ENCODE data around the gene MAPK4. TPM values are rescaled to one million over a fixed set of nuclear protein-coding genes. Genes with fewer than 3 reads are reported as not detected.

MAPK4 gene
- polyA plus RNA-seq, 4 donors, result 0.22 to 0.92 (median 0.76) TPM

GRCh38 chr18:50644807-50645206, 84.9 kb downstream of the MAPK4 start:
- WGBS, 3 donors, result 74 to 86% (median 85%) methylated on average over 10 of the region's 10 CpGs
- Histone ChIP-seq H3K4me3 (ENCODE audit: low read depth in 1 of 3, low read length in 3 of 3) (no peak overlapping the region), H3K36me3 (ENCODE audit: control insufficient read depth in 3 of 3, insufficient read depth in 2 of 3, low read depth in 1 of 3, low read length in 3 of 3) (no peaks in the 10 kb centered on the region), H3K9me3 (ENCODE audit: control insufficient read depth in 2 of 2, insufficient read depth in 1 of 2, low read depth in 1 of 2, low read length in 1 of 2) (no peaks in the 10 kb centered on the region), H3K4me1 (ENCODE audit: control insufficient read depth in 3 of 3, insufficient read depth in 2 of 3, low read depth in 1 of 3, low read length in 2 of 3) (no peaks in the 10 kb centered on the region), H3K27ac (ENCODE audit: low read depth in 1 of 3, low read length in 2 of 3) (no peak overlapping the region), H3K27me3 (ENCODE audit: control insufficient read depth in 3 of 3, insufficient read depth in 3 of 3, low read length in 3 of 3) (no peaks in the 10 kb centered on the region)
- FAIRE-seq (no peak), DNase-seq (peak in 1 of 2 donors; percentile 26)

- H3K9me3 ChIP-seq (ENCODE audit: control insufficient read depth in 2 of 2, insufficient read depth in 1 of 2, low read depth in 1 of 2, low read length in 1 of 2), result no peaks in the 10 kb centered on the region
- no peaks in the 10 kb centered on the region for H3K36me3 ChIP-seq (ENCODE audit: control insufficient read depth in 3 of 3, insufficient read depth in 2 of 3, low read depth in 1 of 3, low read length in 3 of 3)
- no peak overlapping the region for H3K27ac ChIP-seq (ENCODE audit: low read depth in 1 of 3, low read length in 2 of 3)
- no peak for FAIRE-seq
- no peaks in the 10 kb centered on the region for H3K27me3 ChIP-seq (ENCODE audit: control insufficient read depth in 3 of 3, insufficient read depth in 3 of 3, low read length in 3 of 3)
- 77 to 93% (median 86%) methylated on average over 7 of the region's 7 CpGs for WGBS, 3 donors
- H3K4me3 ChIP-seq (ENCODE audit: low read depth in 1 of 3, low read length in 3 of 3), result no peak overlapping the region
- DNase-seq, result no peak
- H3K4me1 ChIP-seq (ENCODE audit: control insufficient read depth in 3 of 3, insufficient read depth in 2 of 3, low read depth in 1 of 3, low read length in 2 of 3), result no peaks in the 10 kb centered on the region
Measured at GRCh38 chr18:50647237-50647636, 87.3 kb downstream of the MAPK4 start.

GRCh38 chr18:50647792-50648191, 87.9 kb downstream of the MAPK4 start:
- Histone ChIP-seq H3K4me3 (ENCODE audit: low read depth in 1 of 3, low read length in 3 of 3) (no peak overlapping the region), H3K27ac (ENCODE audit: low read depth in 1 of 3, low read length in 2 of 3) (no peak overlapping the region), H3K27me3 (ENCODE audit: control insufficient read depth in 3 of 3, insufficient read depth in 3 of 3, low read length in 3 of 3) (no peaks in the 10 kb centered on the region), H3K4me1 (ENCODE audit: control insufficient read depth in 3 of 3, insufficient read depth in 2 of 3, low read depth in 1 of 3, low read length in 2 of 3) (no peaks in the 10 kb centered on the region), H3K36me3 (ENCODE audit: control insufficient read depth in 3 of 3, insufficient read depth in 2 of 3, low read depth in 1 of 3, low read length in 3 of 3) (no peaks in the 10 kb centered on the region), H3K9me3 (ENCODE audit: control insufficient read depth in 2 of 2, insufficient read depth in 1 of 2, low read depth in 1 of 2, low read length in 1 of 2) (no peaks in the 10 kb centered on the region)
- FAIRE-seq (no peak), DNase-seq (no peak)

GRCh38 chr18:50649821-50650220, 89.9 kb downstream of the MAPK4 start:
- FAIRE-seq (no peak), DNase-seq (no peak)
- peaks cover 0 to 11% (median 0%) of the 10 kb centered on the region in 3 donors for H3K4me1 ChIP-seq (ENCODE audit: control insufficient read depth in 3 of 3, insufficient read depth in 2 of 3, low read depth in 1 of 3, low read length in 2 of 3)
- H3K27me3 ChIP-seq (ENCODE audit: control insufficient read depth in 3 of 3, insufficient read depth in 3 of 3, low read length in 3 of 3), result no peaks in the 10 kb centered on the region
- WGBS, 3 donors, result 83 to 91% (median 91%) methylated on average over 4 of the region's 4 CpGs
- H3K4me3 ChIP-seq (ENCODE audit: low read depth in 1 of 3, low read length in 3 of 3), result no peak overlapping the region
- no peaks in the 10 kb centered on the region for H3K9me3 ChIP-seq (ENCODE audit: control insufficient read depth in 2 of 2, insufficient read depth in 1 of 2, low read depth in 1 of 2, low read length in 1 of 2)
- H3K36me3 ChIP-seq (ENCODE audit: control insufficient read depth in 3 of 3, insufficient read depth in 2 of 3, low read depth in 1 of 3, low read length in 3 of 3), result no peaks in the 10 kb centered on the region
- H3K27ac ChIP-seq (ENCODE audit: low read depth in 1 of 3, low read length in 2 of 3), result no peak overlapping the region

- 87 to 89% (median 89%) methylated on average over 7 of the region's 7 CpGs for WGBS, 3 donors
- no peak overlapping the region for H3K27ac ChIP-seq (ENCODE audit: low read depth in 1 of 3, low read length in 2 of 3)
- H3K9me3 ChIP-seq (ENCODE audit: control insufficient read depth in 2 of 2, insufficient read depth in 1 of 2, low read depth in 1 of 2, low read length in 1 of 2), result no peaks in the 10 kb centered on the region
- H3K27me3 ChIP-seq (ENCODE audit: control insufficient read depth in 3 of 3, insufficient read depth in 3 of 3, low read length in 3 of 3), result no peaks in the 10 kb centered on the region
- no peak for DNase-seq
- H3K4me1 ChIP-seq (ENCODE audit: control insufficient read depth in 3 of 3, insufficient read depth in 2 of 3, low read depth in 1 of 3, low read length in 2 of 3), result peaks cover 0 to 11% (median 0%) of the 10 kb centered on the region in 3 donors
- H3K36me3 ChIP-seq (ENCODE audit: control insufficient read depth in 3 of 3, insufficient read depth in 2 of 3, low read depth in 1 of 3, low read length in 3 of 3), result no peaks in the 10 kb centered on the region
- no peak overlapping the region for H3K4me3 ChIP-seq (ENCODE audit: low read depth in 1 of 3, low read length in 3 of 3)
- FAIRE-seq, result no peak
Measured at GRCh38 chr18:50651334-50651733, 91.4 kb downstream of the MAPK4 start.

- H3K9me3 ChIP-seq (ENCODE audit: control insufficient read depth in 2 of 2, insufficient read depth in 1 of 2, low read depth in 1 of 2, low read length in 1 of 2), result no peaks in the 10 kb centered on the region
- H3K4me1 ChIP-seq (ENCODE audit: control insufficient read depth in 3 of 3, insufficient read depth in 2 of 3, low read depth in 1 of 3, low read length in 2 of 3), result peaks cover 0 to 11% (median 0%) of the 10 kb centered on the region in 3 donors
- 60 to 77% (median 67%) methylated on average over 11 of the region's 11 CpGs for WGBS, 3 donors
- no peak overlapping the region for H3K4me3 ChIP-seq (ENCODE audit: low read depth in 1 of 3, low read length in 3 of 3)
- FAIRE-seq (no peak), DNase-seq (peak in 1 of 2 donors; percentile 21)
- no peak overlapping the region for H3K27ac ChIP-seq (ENCODE audit: low read depth in 1 of 3, low read length in 2 of 3)
- no peaks in the 10 kb centered on the region for H3K36me3 ChIP-seq (ENCODE audit: control insufficient read depth in 3 of 3, insufficient read depth in 2 of 3, low read depth in 1 of 3, low read length in 3 of 3)
- H3K27me3 ChIP-seq (ENCODE audit: control insufficient read depth in 3 of 3, insufficient read depth in 3 of 3, low read length in 3 of 3), result no peaks in the 10 kb centered on the region
Measured at GRCh38 chr18:50653402-50654093, 93.7 kb downstream of the MAPK4 start.

GRCh38 chr18:50654211-50654610, 94.3 kb downstream of the MAPK4 start:
- Histone ChIP-seq H3K27ac (ENCODE audit: low read depth in 1 of 3, low read length in 2 of 3) (peak overlapping the region in 1 of 3 donors; percentile 53), H3K4me3 (ENCODE audit: low read depth in 1 of 3, low read length in 3 of 3) (no peak overlapping the region), H3K27me3 (ENCODE audit: control insufficient read depth in 3 of 3, insufficient read depth in 3 of 3, low read length in 3 of 3) (no peaks in the 10 kb centered on the region), H3K4me1 (ENCODE audit: control insufficient read depth in 3 of 3, insufficient read depth in 2 of 3, low read depth in 1 of 3, low read length in 2 of 3) (peaks cover 0 to 11% (median 0%) of the 10 kb centered on the region in 3 donors), H3K9me3 (ENCODE audit: control insufficient read depth in 2 of 2, insufficient read depth in 1 of 2, low read depth in 1 of 2, low read length in 1 of 2) (no peaks in the 10 kb centered on the region), H3K36me3 (ENCODE audit: control insufficient read depth in 3 of 3, insufficient read depth in 2 of 3, low read depth in 1 of 3, low read length in 3 of 3) (no peaks in the 10 kb centered on the region)
- no peak for FAIRE-seq
- 34 to 62% (median 52%) methylated on average over 2 of the region's 2 CpGs for WGBS, 3 donors
- DNase-seq, result no peak

GRCh38 chr18:50654658-50655550, 95.0 kb downstream of the MAPK4 start:
- WGBS, 3 donors, result 29 to 52% (median 36%) methylated on average over 17 of the region's 17 CpGs
- Histone ChIP-seq H3K4me1 (ENCODE audit: control insufficient read depth in 3 of 3, insufficient read depth in 2 of 3, low read depth in 1 of 3, low read length in 2 of 3) (peaks cover 0 to 11% (median 0%) of the 10 kb centered on the region in 3 donors), H3K36me3 (ENCODE audit: control insufficient read depth in 3 of 3, insufficient read depth in 2 of 3, low read depth in 1 of 3, low read length in 3 of 3) (no peaks in the 10 kb centered on the region), H3K27ac (ENCODE audit: low read depth in 1 of 3, low read length in 2 of 3) (peak overlapping the region in 1 of 3 donors; percentile 53), H3K27me3 (ENCODE audit: control insufficient read depth in 3 of 3, insufficient read depth in 3 of 3, low read length in 3 of 3) (no peaks in the 10 kb centered on the region), H3K9me3 (ENCODE audit: control insufficient read depth in 2 of 2, insufficient read depth in 1 of 2, low read depth in 1 of 2, low read length in 1 of 2) (no peaks in the 10 kb centered on the region), H3K4me3 (ENCODE audit: low read depth in 1 of 3, low read length in 3 of 3) (no peak overlapping the region)
- peak; percentile 37 to 62 for DNase-seq
- FAIRE-seq, result no peak

Data from small intestine (tissue), 7 donors.